Transverse colon (tissue), 4 donors: ENCODE measurements around the gene CAMTA1. TPM values are rescaled to one million over a fixed set of nuclear protein-coding genes. Genes with fewer than 3 reads are reported as not detected.

ENCODE experiments used
- DNase-seq: peaks from one replicate; pipeline ENCODE4 v3.0.0-alpha.2; 2019
- H3K27ac ChIP-seq, 4 donors: fragments of 200-600 bp; sonication (generic); 2 replicates each; pipeline ENCODE4 v1.5.1; 2016 to 2018; ENCODE audit warnings: inconsistent platforms in 4 of 4
- H3K27me3 ChIP-seq: fragments of 200-600 bp; sonication (generic); 2 replicates; pipeline ENCODE4 v1.5.1; 2017; ENCODE audit warnings: inconsistent platforms
- H3K36me3 ChIP-seq, 4 donors: fragments of 200-600 bp; sonication (generic); 2 replicates each; pipeline ENCODE4 v1.5.1; 2017 to 2019; ENCODE audit warnings: inconsistent platforms in 4 of 4
- H3K4me1 ChIP-seq, 4 donors: fragments of 200-600 bp; sonication (generic); 2 replicates each; pipeline ENCODE4 v1.5.1; 2017 to 2020; ENCODE audit warnings: inconsistent platforms in 4 of 4
- H3K4me3 ChIP-seq, 4 donors: fragments of 200-600 bp; sonication (generic); 1 replicate in 1 of 4; 2 replicates in 3 of 4; pipeline versions ENCODE4 v1.5.1 to v1.6.1; 2017 to 2019; ENCODE audit warnings: inconsistent platforms in 4 of 4
- H3K9me3 ChIP-seq, 2 donors: fragments of 200-600 bp; sonication (generic); 2 replicates each; pipeline ENCODE4 v1.5.1; 2017 to 2019; ENCODE audit warnings: inconsistent platforms in 2 of 2
- CTCF ChIP-seq, 5 experiments: fragments of 200-600 bp in 3 of 5; fragments of 450-650 bp in 2 of 5; sonication (generic) in 3 of 5; IDR thresholded peaks; 1 replicate in 2 of 5; 2 replicates in 3 of 5; pipeline ENCODE4 v1.5.1; 2016 to 2017; ENCODE audit warnings: antibody characterized with exemption in 5 of 5, inconsistent platforms in 3 of 5, mild to moderate bottlenecking in 2 of 5, moderate library complexity in 1 of 5
- EP300 ChIP-seq: sonication (generic); formaldehyde crosslinking; IDR thresholded peaks from one replicate; pipeline ENCODE4 v1.6.1; 2017; ENCODE audit warnings: antibody characterized with exemption, low read depth
- POLR2A ChIP-seq: fragments of 450-650 bp; IDR thresholded peaks from one replicate; pipeline ENCODE4 v1.6.1; 2016; ENCODE audit warnings: antibody characterized with exemption, mild to moderate bottlenecking, moderate library complexity
- POLR2AphosphoS5 ChIP-seq, 3 donors: sonication (generic); formaldehyde crosslinking; IDR thresholded peaks; one replicate each; pipeline ENCODE4 v1.6.1; 2016; ENCODE audit warnings: antibody characterized with exemption in 3 of 3
- WGBS, 2 donors: methylation state at CpG; one replicate each; pipeline ENCODE4 v1.1.5; 2018; ENCODE audit warnings: low coverage in 1 of 2; 5-methylcytosine and 5-hydroxymethylcytosine counted together
- in situ Hi-C, 4 donors: fragments of 200-750 bp; cut with MboI; loops; one replicate each; pipeline versions ENCODE4 v1.15.0 to v1.15.1; 2017; ENCODE audit warnings: low sequenced_read_pairs in 3 of 4, low pct_ligation_motif_present in 1 of 4, low pct_unique_long_range_greater_than_20kb in 1 of 4
- intact Hi-C: fragments of 100-400 bp; cut with DNase I; formaldehyde crosslinking; loops from one replicate; pipeline ENCODE4 v1.15.1; 2023; ENCODE audit warnings: low total_unique reads
- total RNA-seq, 4 donors: library from RNA; depleted of rRNA; stranded (reverse); fragments of >200 nt; gene quantifications; one replicate each; pipeline ENCODE4 v1.1.0, GENCODE V29; 2016

Gene CAMTA1
- total RNA-seq, 4 donors from 2014 or later, result 93.8 to 268 (median 130) TPM

GRCh38 chr1:7107109-7107830 lies 322.0 kb downstream of the CAMTA1 start:
- no peak overlapping the region for H3K27ac ChIP-seq
- H3K36me3 ChIP-seq, result no peaks in the 10 kb centered on the region
- 66 to 76% methylated on average over 11 to 17 of the region's 17 CpGs for WGBS, 2 donors
- TF ChIP-seq EP300 (no peak), POLR2A (no peak)
- in situ Hi-C loops (no loop called here), intact Hi-C loops (no loop called here)
- H3K4me1 ChIP-seq, result no peaks in the 10 kb centered on the region
- H3K27me3 ChIP-seq, result no peaks in the 10 kb centered on the region
- no peaks in the 10 kb centered on the region for H3K9me3 ChIP-seq
- no peak for DNase-seq
- H3K4me3 ChIP-seq, result no peak overlapping the region

GRCh38 chr1:7108251-7108650 lies 323.0 kb downstream of the CAMTA1 start:
- intact Hi-C loops, result no loop called here
- TF ChIP-seq POLR2A, result no peak
- TF ChIP-seq POLR2AphosphoS5 (IDR thresholded peaks at IDR 0.05), result no peak
- no peak for TF ChIP-seq EP300
- TF ChIP-seq CTCF (IDR thresholded peaks at IDR 0.05), result no peak
- 50 to 81% methylated on average over 5 to 8 of the region's 8 CpGs for WGBS, 2 donors

GRCh38 chr1:7109901-7110300 lies 324.6 kb downstream of the CAMTA1 start:
- in situ Hi-C loops (no loop called here), intact Hi-C loops (no loop called here)
- Histone ChIP-seq H3K36me3 (no peaks in the 10 kb centered on the region), H3K27ac (no peak overlapping the region), H3K9me3 (no peaks in the 10 kb centered on the region), H3K4me1 (no peaks in the 10 kb centered on the region), H3K4me3 (no peak overlapping the region), H3K27me3 (no peaks in the 10 kb centered on the region)
- DNase-seq, result no peak
- TF ChIP-seq POLR2AphosphoS5 (IDR thresholded peaks at IDR 0.05) (no peak), POLR2A (no peak), CTCF (IDR thresholded peaks at IDR 0.05) (no peak), EP300 (no peak)
- WGBS, 2 donors, result 70% methylated on average over 3 of the region's 3 CpGs; no CpG with 5 or more reads in 1 of the 2 donors

More at GRCh38 chr1:7108251-7108650, 323.0 kb downstream of the CAMTA1 start:
- in situ Hi-C loops, result no loop called here
- Histone ChIP-seq H3K4me1 (no peaks in the 10 kb centered on the region), H3K27me3 (no peaks in the 10 kb centered on the region), H3K36me3 (no peaks in the 10 kb centered on the region), H3K27ac (no peak overlapping the region), H3K9me3 (no peaks in the 10 kb centered on the region), H3K4me3 (no peak overlapping the region)
- DNase-seq, result no peak

- Histone ChIP-seq H3K4me3 (no peak overlapping the region), H3K4me1 (no peaks in the 10 kb centered on the region), H3K36me3 (no peaks in the 10 kb centered on the region), H3K9me3 (no peaks in the 10 kb centered on the region), H3K27ac (no peak overlapping the region), H3K27me3 (no peaks in the 10 kb centered on the region)
- DNase-seq, result no peak
- no peak for TF ChIP-seq EP300
- no peak for TF ChIP-seq POLR2AphosphoS5 (IDR thresholded peaks at IDR 0.05)
- no peak for TF ChIP-seq POLR2A
- TF ChIP-seq CTCF (IDR thresholded peaks at IDR 0.05), result no peak
- intact Hi-C loops (no loop called here), in situ Hi-C loops (no loop called here)
- WGBS, 2 donors, result 50 to 66% methylated on average over 2 to 8 of the region's 8 CpGs
Measured at GRCh38 chr1:7110321-7110720, 325.1 kb downstream of the CAMTA1 start.
